Measurements from ENCODE around the gene ZNF777.
"Not testable (repeated sequence)": the region's sequence is repeated elsewhere in the genome, so short reads cannot be mapped to it uniquely, and the experiment has no call there.

The ZNF777 gene

GRCh38 chr7:149493975-149494374 lies 33.1 kb upstream of the ZNF777 start:
- Mint-ChIP-seq H3K36me3 (ENCODE audit: low read depth) (peaks cover 51% of the 10 kb centered on the region), H3K4me1 (ENCODE audit: low read depth) (peaks cover 17% of the 10 kb centered on the region)
- H3K27me3 Mint-ChIP-seq (ENCODE audit: low read depth); H3K4me3 Mint-ChIP-seq; DNase-seq (ENCODE audit: low spot score); H3K27ac Mint-ChIP-seq; H3K9me3 Mint-ChIP-seq: not testable (repeated sequence)

- no peaks in the 10 kb centered on the region for H3K27me3 Mint-ChIP-seq (ENCODE audit: low read depth)
- no peak for DNase-seq (ENCODE audit: low spot score)
- H3K4me3 Mint-ChIP-seq = no peak overlapping the region
- peaks cover 16% of the 10 kb centered on the region for H3K4me1 Mint-ChIP-seq (ENCODE audit: low read depth)
- peaks cover 55% of the 10 kb centered on the region for H3K36me3 Mint-ChIP-seq (ENCODE audit: low read depth)
- no peak overlapping the region for H3K27ac Mint-ChIP-seq
- H3K9me3 Mint-ChIP-seq = no peaks in the 10 kb centered on the region
Measured at GRCh38 chr7:149493366-149493765, 32.5 kb upstream of the ZNF777 start.

- DNase-seq (ENCODE audit: low spot score) = no peak
- Mint-ChIP-seq H3K27me3 (ENCODE audit: low read depth) (no peaks in the 10 kb centered on the region), H3K4me1 (ENCODE audit: low read depth) (peaks cover 4% of the 10 kb centered on the region), H3K36me3 (ENCODE audit: low read depth) (peaks cover 71% of the 10 kb centered on the region), H3K27ac (no peak overlapping the region), H3K4me3 (no peak overlapping the region), H3K9me3 (no peaks in the 10 kb centered on the region)
Measured at GRCh38 chr7:149490083-149490760, 29.4 kb upstream of the ZNF777 start.

- Mint-ChIP-seq H3K4me3 (no peak overlapping the region), H3K4me1 (ENCODE audit: low read depth) (no peaks in the 10 kb centered on the region), H3K36me3 (ENCODE audit: low read depth) (peaks cover 71% of the 10 kb centered on the region), H3K9me3 (no peaks in the 10 kb centered on the region), H3K27me3 (ENCODE audit: low read depth) (no peaks in the 10 kb centered on the region), H3K27ac (no peak overlapping the region)
- DNase-seq (ENCODE audit: low spot score) = no peak
Measured at GRCh38 chr7:149489391-149490024, 28.6 kb upstream of the ZNF777 start.

- no peak overlapping the region for H3K4me3 Mint-ChIP-seq
- DNase-seq (ENCODE audit: low spot score) = no peak
- H3K36me3 Mint-ChIP-seq (ENCODE audit: low read depth) = peaks cover 49% of the 10 kb centered on the region
Measured at GRCh38 chr7:149479568-149479967, 18.7 kb upstream of the ZNF777 start.

GRCh38 chr7:149478754-149479153 lies 17.9 kb upstream of the ZNF777 start:
- DNase-seq (ENCODE audit: low spot score) = no peak
- Mint-ChIP-seq H3K4me1 (ENCODE audit: low read depth) (peaks cover 1% of the 10 kb centered on the region), H3K36me3 (ENCODE audit: low read depth) (peaks cover 55% of the 10 kb centered on the region), H3K27ac (no peak overlapping the region), H3K9me3 (peaks cover 13% of the 10 kb centered on the region), H3K4me3 (no peak overlapping the region), H3K27me3 (ENCODE audit: low read depth) (no peaks in the 10 kb centered on the region)

More at GRCh38 chr7:149479568-149479967, 18.7 kb upstream of the ZNF777 start:
- peaks cover 13% of the 10 kb centered on the region for H3K9me3 Mint-ChIP-seq
- no peaks in the 10 kb centered on the region for H3K27me3 Mint-ChIP-seq (ENCODE audit: low read depth)
- peaks cover 1% of the 10 kb centered on the region for H3K4me1 Mint-ChIP-seq (ENCODE audit: low read depth)
- no peak overlapping the region for H3K27ac Mint-ChIP-seq

GRCh38 chr7:149477494-149478443 lies 16.9 kb upstream of the ZNF777 start:
- Mint-ChIP-seq H3K9me3 (peaks cover 13% of the 10 kb centered on the region), H3K27me3 (ENCODE audit: low read depth) (no peaks in the 10 kb centered on the region), H3K27ac (no peak overlapping the region)

GRCh38 chr7:149476791-149477190 lies 15.9 kb upstream of the ZNF777 start:
- Mint-ChIP-seq H3K27me3 (ENCODE audit: low read depth) (no peaks in the 10 kb centered on the region), H3K36me3 (ENCODE audit: low read depth) (peaks cover 70% of the 10 kb centered on the region), H3K9me3 (peaks cover 13% of the 10 kb centered on the region), H3K27ac (no peak overlapping the region), H3K4me1 (ENCODE audit: low read depth) (peaks cover 1% of the 10 kb centered on the region), H3K4me3 (no peak overlapping the region)
- no peak for DNase-seq (ENCODE audit: low spot score)

More at GRCh38 chr7:149477494-149478443, 16.9 kb upstream of the ZNF777 start:
- H3K36me3 Mint-ChIP-seq (ENCODE audit: low read depth) = peaks cover 65% of the 10 kb centered on the region
- no peak for DNase-seq (ENCODE audit: low spot score)
- H3K4me1 Mint-ChIP-seq (ENCODE audit: low read depth) = peaks cover 1% of the 10 kb centered on the region
- H3K4me3 Mint-ChIP-seq = no peak overlapping the region

GRCh38 chr7:149475121-149476045 lies 14.5 kb upstream of the ZNF777 start:
- Mint-ChIP-seq H3K27me3 (ENCODE audit: low read depth) (no peaks in the 10 kb centered on the region), H3K4me1 (ENCODE audit: low read depth) (peaks cover 1% of the 10 kb centered on the region), H3K9me3 (peaks cover 13% of the 10 kb centered on the region), H3K27ac (no peak overlapping the region), H3K4me3 (no peak overlapping the region), H3K36me3 (ENCODE audit: low read depth) (peaks cover 73% of the 10 kb centered on the region)
- no peak for DNase-seq (ENCODE audit: low spot score)

- Mint-ChIP-seq H3K9me3 (peaks cover 13% of the 10 kb centered on the region), H3K27me3 (ENCODE audit: low read depth) (no peaks in the 10 kb centered on the region), H3K36me3 (ENCODE audit: low read depth) (peaks cover 73% of the 10 kb centered on the region), H3K27ac (no peak overlapping the region), H3K4me1 (ENCODE audit: low read depth) (peaks cover 1% of the 10 kb centered on the region), H3K4me3 (no peak overlapping the region)
- no peak for DNase-seq (ENCODE audit: low spot score)
Measured at GRCh38 chr7:149474309-149475120, 13.7 kb upstream of the ZNF777 start.

GRCh38 chr7:149473251-149473650 lies 12.4 kb upstream of the ZNF777 start:
- Mint-ChIP-seq H3K4me1 (ENCODE audit: low read depth) (no peaks in the 10 kb centered on the region), H3K4me3 (no peak overlapping the region), H3K27ac (no peak overlapping the region), H3K27me3 (ENCODE audit: low read depth) (no peaks in the 10 kb centered on the region), H3K36me3 (ENCODE audit: low read depth) (peaks cover 61% of the 10 kb centered on the region), H3K9me3 (peaks cover 3% of the 10 kb centered on the region)
- DNase-seq (ENCODE audit: low spot score) = no peak

GRCh38 chr7:149471289-149471953 lies 10.6 kb upstream of the ZNF777 start:
- Mint-ChIP-seq H3K27ac (no peak overlapping the region), H3K27me3 (ENCODE audit: low read depth) (peaks cover 1% of the 10 kb centered on the region), H3K4me1 (ENCODE audit: low read depth) (no peaks in the 10 kb centered on the region), H3K4me3 (no peak overlapping the region), H3K9me3 (peaks cover 2% of the 10 kb centered on the region), H3K36me3 (ENCODE audit: low read depth) (peaks cover 47% of the 10 kb centered on the region)
- no peak for DNase-seq (ENCODE audit: low spot score)
